ENCODE measurements around the gene CMAS.
"Not testable (repeated sequence)": the region's sequence is repeated elsewhere in the genome, so short reads cannot be mapped to it uniquely, and the experiment has no call there.

Gene CMAS

GRCh38 chr12:22048351-22049041, 2.5 kb downstream of the CMAS start:
- no peak for FAIRE-seq

- no peak for FAIRE-seq
Observed at GRCh38 chr12:22050078-22050477, 4.1 kb downstream of the CMAS start.

DNA sequence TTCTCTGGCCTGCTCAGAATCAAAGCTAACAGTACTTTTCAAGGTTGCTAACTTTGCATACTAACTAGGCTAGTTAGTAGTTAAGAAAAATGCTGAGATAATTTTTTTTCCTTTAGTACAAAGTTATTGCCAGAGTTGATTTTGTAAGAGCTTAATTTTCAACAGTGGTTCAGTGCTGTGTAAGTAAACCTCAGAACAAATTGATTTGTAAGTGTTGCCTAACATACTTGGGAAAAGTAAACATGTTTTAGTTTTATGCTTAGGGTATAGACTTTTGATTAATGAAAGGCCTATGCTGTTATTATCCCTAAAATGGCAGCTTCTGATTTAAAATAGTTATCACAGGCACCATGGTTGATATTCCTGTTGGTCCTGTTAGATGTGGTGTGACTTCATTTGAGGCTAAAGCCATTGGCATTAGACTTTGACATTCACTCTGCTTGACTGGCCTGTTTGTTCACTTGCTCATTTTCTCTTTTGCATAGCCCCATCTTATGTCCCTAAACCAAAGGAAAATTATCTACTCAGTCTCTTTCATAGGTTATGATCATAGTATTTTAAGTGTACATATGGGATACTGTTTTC, 5.2 kb downstream of the CMAS start:
- FAIRE-seq, result no peak

DNA sequence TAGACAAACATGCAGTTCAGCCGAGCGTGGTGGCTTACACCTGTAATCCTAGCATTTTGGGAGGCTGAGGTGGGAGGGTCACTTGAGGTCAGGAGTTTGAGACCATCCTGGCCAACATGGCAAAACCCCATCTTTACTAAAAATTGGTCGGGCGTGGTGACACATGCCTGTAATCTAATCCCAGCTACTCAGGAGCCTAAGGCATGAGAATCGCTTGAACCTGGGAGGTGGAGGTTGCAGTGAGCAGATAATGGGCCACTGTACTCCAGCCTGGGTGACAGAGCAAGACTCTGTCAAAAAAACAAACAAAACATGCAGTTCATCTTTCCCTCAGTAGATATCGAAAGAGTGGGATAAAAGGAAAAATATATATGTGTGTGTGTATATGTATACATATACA, 7.0 kb downstream of the CMAS start:
- FAIRE-seq, result not testable (repeated sequence)

DNA sequence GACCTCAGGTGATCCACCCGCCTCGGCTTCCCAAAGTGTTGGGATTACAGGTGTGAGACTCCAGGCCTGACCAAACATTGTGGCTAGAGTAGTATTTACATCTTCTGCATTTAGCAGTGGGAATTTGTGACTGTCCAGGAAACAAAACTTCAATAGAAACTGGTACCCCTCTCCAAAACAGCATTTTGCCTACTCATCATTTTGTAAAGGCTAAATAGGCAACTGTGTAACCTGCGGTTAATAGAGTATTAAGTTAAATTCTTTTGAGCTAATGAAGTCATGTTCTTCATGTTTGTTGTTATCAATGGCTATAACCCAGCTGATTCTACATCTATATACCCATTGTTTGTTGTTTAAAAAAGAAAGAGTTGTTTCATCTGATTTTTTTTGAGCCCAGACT, 8.1 kb downstream of the CMAS start:
- no peak for FAIRE-seq

GRCh38 chr12:22056607-22057006, 10.6 kb downstream of the CMAS start:
- no peak for FAIRE-seq

GRCh38 chr12:22059976-22060647, 14.1 kb downstream of the CMAS start:
- FAIRE-seq, result no peak

DNA sequence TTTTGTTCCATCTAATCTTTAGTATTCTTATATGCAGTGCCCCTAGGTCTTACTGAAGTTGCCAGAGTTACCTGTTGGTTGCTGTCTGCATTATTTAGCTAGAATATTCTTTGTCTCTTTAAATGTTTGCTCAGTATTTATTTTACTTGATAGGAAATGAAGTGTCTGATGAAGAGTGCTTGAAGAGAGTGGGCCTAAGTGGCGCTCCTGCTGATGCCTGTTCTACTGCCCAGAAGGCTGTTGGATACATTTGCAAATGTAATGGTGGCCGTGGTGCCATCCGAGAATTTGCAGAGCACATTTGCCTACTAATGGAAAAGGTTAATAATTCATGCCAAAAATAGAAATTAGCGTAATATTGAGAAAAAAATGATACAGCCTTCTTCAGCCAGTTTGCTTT, 18.9 kb downstream of the CMAS start:
- no peak for FAIRE-seq

DNA sequence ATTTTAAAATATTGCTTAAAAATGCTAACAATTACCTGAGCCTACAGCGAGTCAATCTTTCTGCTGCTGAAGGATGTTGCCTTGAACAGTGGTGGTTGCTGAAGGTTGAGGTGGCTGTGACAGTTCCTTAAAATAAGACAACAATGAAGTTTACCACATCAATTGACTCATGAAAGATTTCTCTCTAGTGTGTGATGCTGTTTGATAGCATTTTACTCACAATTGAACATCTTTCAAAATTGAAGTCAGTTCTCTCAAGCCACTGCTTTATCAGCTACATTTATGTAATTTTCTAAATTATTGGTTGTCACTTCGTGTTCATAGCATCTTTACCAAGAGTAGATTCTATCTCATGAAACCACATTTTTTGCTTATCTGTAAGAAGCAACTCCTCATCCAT, 20.3 kb downstream of the CMAS start:
- FAIRE-seq, result no peak

DNA sequence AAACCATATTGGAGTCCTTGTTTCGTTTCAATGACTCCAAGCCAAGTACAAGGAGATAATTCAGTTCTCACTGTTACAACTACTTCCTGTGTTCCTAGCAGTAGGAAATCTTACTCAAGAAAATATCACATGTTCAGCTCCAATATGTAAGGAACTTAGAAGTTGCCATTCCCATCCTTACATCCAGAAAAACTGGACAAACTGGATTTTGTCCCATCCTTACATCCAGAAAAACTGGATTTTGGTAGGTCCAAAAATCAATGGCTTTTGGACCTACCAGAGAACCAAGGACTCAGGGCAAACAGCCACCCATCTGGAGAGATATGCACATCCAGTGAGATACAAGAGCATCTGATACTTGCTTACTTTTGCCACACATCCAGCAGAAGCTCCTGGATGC, 23.8 kb downstream of the CMAS start:
- no peak for FAIRE-seq

DNA sequence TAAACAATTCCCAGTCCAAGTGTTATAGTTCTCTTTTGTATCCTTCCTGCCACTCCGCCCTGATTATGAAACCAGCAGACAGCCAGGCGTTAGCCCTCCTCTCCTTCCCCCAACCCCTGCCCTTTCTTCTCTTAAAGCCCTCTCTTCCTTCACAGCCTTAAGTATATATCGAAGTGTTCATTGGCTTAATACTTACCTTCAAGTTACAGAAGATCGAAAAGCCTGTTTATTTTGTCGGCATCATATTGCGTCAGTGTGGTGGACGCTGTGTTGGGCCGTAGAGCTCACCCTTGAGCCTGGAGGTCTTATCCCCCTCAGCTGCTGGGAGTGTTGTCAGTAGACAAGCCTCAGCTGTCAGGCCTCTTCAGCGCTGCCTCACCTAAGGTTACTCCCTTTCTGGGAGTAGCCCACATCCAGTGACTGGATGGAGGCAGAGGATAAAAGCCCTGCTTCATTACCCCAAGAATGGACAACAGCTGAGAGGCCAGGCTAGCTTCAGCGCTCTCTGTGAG, 36.2 kb downstream of the CMAS start:
- no peak for FAIRE-seq

- no peak for FAIRE-seq
Observed at GRCh38 chr12:22083167-22083566, 37.1 kb downstream of the CMAS start.

- FAIRE-seq, result no peak
Observed at GRCh38 chr12:22084852-22085251, 38.8 kb downstream of the CMAS start.

- FAIRE-seq, result no peak
Observed at GRCh38 chr12:22088886-22089285, 42.9 kb downstream of the CMAS start.

GRCh38 chr12:22089486-22089885, 43.5 kb downstream of the CMAS start:
- no peak for FAIRE-seq

GRCh38 chr12:22099062-22099461, 53.0 kb downstream of the CMAS start:
- FAIRE-seq, result not testable (repeated sequence)

GRCh38 chr12:22100958-22101748, 55.1 kb downstream of the CMAS start:
- FAIRE-seq, result no peak

DNA sequence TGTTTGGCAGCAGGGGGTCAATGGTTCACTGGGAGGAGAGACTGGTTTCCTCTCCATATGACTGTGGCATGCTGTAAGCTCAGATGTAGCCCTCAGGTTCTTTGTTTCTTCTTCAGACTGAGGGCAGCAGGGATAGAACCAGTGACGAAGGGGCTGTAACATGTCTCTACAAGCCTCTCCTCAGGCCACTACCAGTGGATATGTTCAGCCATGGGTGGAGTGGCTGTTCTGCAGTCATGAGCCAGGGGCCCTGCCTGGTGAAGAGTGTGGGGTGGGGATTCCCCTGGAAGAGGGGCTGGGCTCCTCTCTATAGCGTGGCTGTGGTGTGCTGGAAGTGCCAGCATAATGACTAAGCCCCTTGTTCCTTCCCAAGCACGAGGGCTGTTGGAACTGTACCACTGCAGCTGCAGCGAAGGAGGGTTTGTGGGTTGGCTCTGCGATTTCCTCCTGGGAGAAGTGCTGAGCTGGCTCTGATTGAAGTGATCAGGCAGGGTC, 55.8 kb downstream of the CMAS start:
- no peak for FAIRE-seq

DNA sequence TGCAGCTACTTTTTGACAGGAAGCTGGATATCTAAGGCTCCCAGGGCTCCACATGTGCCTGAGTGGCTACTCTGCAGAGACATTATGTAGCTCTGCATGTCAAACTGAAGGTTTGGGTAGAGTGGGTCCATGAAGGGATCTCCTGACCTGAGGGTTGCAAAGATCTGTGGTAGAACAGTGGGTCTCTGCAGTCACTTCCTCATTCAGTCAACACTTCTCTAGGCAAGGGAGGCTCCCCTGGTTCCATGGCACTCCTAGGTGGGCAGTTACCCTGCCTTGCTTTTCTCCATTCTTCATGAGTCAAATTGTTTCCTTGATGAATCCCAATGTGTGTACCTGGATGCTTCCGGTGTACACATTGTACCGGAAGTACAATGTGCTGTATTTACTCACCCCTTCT, 57.4 kb downstream of the CMAS start:
- FAIRE-seq, result no peak

DNA sequence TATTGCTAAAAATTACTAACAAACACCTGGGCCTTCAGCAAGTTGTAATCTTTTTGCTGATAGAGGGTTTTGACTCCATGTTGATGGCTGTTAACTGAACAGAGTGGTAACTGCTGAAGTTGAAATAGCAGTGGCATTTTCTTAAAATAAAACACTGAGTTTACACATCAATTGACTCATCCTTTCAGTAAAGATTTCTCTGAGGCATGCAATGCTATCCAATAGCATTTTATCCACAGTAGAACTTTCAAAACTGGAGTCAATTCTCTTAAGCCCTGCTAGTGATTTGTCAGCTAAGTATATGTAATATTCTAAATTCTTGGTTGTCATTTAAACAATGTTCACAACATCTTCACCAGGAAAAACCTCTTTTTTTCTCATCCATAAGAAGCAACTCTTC, 59.5 kb downstream of the CMAS start:
- no peak for FAIRE-seq

- no peak for FAIRE-seq
Observed at GRCh38 chr12:22110176-22110575, 64.2 kb downstream of the CMAS start.

Data from G401.6 (cell line).